Stimulated activated CD8-positive, alpha-beta memory T cell treated with anti-CD3 and anti-CD28 coated beads, Interleukin-12 subunit alpha, Interleukin-12 subunit beta, amount 100 ng/mL, for 24 hours (primary cell): ENCODE results near the gene HS6ST1.

ENCODE experiments used
- DNase-seq: peaks from one replicate; pipeline ENCODE4 v3.0.0-alpha.2; 2020; ENCODE audit errors: extremely low read depth

The HS6ST1 gene

DNA sequence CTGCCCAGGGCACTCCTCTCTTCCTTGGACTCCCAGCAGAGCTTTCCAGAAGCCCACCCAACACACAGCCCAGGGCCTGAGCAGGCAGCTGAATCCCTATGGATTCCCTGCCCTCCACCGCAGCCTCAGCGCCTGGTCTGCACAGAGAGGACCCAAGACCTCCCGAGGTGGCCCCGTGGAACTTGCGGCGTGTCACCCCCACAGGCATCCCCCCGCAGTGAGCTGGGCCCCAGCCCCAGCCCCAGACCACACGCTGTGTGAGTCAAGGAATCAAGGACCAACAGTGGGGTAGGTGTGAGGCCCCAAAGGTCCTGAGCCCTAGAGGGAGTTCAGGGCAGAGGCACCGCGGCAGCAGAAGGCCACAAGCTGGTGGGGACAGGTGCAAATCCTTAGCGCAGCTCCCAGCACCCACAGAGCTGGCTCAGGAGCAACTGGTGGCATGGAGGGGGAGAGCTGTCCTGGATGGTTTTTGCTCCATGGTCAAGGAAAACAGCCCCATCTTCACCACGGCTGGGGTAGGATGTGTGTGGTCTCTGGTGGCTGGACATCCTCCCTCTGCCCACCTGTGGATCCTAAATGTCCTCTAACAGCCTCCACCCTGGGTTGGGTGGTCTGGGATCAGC is 8.5 kb downstream of the HS6ST1 start:
- no peak for DNase-seq

DNA sequence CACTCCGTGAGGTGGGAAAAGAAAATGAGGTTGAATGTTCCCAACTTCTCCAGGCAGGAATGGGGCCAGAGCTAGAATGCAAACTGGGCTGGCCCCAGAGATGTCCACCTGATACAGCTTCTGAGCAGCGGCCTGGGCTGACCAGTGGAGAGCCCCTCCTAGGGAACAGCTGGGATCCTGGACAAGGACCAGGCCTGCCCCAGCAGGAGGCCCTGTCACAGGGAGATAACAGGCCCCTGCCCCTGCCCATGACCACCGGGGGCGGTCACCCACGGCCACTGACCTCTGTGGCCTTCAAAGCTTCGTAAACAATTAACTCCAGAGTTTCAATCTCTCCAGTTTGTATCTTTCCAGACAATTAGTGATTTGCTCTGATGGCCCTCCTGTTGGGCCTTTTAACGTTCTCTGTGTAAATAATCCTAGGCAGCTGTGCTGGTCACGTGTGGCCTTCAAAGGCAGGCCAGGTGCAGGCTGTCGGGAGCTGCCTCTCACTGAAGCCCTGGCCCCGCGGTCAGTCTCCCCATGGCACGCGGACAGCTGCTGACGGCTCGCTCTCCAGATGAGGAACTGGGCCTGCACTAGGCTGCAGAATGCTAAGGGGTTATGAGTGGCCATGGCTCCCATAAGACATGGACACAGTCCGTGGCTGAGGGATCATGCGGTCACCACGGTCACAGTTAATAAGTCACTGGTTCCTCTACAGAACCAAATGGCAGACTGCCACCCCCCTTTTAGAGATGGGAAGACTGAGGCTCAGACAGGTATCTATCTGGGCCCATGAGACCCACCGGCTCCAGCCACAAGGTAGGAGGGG is 9.2 kb downstream of the HS6ST1 start:
- DNase-seq: no peak

DNA sequence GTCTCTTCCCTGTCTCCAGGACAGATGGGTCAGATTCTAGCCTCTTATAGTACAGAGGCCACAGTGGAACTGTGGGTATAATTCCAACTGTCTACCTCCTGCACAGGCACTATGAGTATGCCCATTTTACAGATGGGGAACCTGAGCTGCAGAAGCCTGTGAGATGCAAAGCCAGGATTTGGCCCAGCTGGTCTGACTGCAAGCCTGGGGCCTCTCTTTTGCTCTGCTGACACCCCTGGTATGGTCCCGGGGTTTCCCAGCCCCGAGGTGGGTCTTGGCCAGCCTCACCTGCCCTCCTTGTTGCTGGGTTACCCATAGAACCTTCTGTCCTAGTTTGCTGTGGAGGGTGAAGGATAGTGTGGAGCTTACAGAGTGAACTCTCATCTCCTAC is 9.8 kb downstream of the HS6ST1 start:
- DNase-seq: no peak

DNA sequence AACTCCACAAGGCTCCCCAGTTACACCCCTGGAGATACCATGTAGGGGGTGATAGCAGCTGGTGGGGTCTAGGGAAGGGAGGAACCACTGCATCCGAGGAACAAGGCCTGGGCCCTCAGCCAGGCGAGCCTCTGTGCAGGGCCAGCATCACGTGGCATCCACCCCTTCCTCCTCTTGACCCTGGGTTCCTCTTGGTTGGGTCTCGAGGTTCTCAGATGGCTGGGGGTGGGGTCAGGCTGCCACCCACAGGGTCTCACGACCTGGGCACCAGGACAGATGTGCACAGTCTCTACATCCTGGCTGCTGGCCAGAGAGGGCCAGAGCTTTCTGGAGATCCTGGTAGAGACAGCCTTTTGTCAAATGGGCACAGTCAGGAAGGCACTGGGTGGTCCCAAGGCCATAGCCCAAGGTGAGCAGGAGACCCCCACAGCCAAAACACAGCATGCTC is 10.4 kb downstream of the HS6ST1 start:
- no peak for DNase-seq

DNA sequence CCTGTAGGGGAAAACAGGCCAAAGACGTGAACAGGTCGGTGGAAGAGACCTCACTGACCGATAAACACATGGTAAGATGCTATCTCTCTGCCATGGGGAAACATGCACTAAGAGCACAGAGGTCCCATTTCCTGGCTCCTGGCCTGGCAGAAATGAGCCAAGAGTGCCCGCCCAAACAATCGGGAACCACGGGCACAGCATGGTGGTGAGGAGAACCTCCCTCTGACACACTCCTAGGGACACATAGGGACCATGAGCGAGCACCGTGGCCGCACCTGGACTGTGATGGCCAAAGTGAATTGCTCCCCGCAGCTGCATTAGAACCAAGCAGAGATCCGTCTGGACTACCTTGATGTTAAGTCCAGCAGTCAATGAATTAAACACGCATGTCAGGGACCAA is 11.1 kb downstream of the HS6ST1 start:
- no peak for DNase-seq

DNA sequence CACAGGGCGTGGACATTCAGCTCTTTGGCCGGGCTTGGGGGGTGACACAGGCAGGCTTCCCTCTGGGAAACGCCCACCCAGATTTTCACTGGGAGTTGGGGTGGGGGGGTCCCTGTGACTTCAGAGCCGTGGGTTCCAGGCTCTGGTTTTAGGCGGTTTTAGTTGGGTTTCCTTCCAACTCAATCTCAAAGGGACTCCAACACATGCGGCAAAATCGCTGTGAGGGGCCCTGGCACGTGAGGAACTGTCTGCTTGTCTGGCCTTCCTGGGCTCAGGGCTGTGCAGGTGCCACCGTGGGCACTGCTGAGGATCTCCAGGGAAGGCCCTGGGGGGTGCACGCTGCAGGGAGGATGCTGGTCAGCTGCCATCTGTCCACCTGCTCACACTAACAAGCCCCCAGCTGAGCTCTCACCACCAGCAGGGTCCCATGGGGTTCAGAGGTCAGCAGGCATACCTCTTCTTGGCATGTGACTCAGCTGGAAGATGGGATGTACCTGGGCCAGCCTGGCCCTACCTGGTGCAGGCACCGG is 11.7 kb downstream of the HS6ST1 start:
- no peak for DNase-seq

DNA sequence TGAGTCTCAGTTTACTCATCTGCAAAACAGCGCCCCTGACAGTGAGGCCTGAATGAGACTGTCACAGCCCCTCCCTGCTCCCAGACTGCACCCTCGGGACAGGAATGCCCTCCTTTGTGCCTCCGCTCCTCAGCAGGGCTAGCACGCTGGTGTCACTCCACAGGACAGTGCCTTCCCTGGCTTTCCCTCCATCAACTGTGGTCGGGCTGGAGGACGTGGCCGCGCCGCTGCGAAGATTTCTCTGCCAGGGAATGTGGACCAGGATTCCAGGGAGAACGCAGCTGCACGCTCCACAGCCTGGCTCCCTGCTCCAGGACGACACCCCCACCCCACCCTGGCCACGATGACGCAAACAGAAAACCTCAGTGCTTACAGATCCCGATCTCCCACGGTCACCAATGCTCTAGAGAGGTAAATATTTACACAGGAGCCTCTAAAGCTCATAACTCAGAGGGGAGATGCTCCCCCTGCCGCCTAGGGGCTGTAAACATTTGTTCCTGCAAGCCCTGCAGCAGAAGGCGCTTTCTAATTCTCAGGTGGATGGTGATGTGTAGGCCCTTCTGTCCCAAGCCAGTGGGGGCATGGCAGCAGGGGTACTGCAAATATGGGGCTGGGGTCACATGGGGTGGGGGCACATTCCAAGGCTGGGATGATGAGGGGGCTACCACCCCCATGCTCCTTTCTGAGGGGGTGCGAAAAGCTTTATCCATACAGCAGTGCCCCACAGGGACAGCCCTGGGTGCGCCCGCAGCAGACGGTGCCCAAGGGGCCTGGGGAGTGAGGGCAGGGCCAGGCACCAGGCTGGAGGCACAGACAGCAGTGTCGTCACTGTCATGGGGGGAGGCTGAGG is 12.4 kb downstream of the HS6ST1 start:
- no peak for DNase-seq

DNA sequence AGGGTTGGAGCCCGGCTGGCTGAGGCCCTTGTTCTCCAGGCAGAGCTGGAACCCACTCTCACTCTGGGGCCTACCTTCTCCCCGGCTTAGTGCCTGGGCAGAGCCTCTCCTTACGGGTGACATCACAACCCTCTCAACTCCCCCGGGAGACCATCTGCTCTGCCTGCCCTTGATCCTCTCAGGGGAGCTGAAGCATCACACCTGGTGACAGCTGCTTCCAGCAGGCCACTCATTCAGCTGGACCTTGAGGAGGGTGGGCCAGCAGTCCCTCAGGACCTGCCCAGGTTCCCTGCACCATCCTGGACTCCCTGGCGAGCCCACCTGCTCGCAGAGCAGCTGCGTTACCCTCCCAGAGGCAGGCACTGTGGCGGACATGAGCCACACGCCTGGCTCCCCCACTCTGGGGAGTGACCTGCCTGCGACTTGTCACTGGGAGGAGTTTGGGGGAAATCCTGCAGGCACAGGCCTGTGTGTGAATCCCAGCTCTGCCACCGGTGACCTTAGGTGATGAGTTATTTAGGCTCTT is 13.1 kb downstream of the HS6ST1 start:
- DNase-seq: no peak

DNA sequence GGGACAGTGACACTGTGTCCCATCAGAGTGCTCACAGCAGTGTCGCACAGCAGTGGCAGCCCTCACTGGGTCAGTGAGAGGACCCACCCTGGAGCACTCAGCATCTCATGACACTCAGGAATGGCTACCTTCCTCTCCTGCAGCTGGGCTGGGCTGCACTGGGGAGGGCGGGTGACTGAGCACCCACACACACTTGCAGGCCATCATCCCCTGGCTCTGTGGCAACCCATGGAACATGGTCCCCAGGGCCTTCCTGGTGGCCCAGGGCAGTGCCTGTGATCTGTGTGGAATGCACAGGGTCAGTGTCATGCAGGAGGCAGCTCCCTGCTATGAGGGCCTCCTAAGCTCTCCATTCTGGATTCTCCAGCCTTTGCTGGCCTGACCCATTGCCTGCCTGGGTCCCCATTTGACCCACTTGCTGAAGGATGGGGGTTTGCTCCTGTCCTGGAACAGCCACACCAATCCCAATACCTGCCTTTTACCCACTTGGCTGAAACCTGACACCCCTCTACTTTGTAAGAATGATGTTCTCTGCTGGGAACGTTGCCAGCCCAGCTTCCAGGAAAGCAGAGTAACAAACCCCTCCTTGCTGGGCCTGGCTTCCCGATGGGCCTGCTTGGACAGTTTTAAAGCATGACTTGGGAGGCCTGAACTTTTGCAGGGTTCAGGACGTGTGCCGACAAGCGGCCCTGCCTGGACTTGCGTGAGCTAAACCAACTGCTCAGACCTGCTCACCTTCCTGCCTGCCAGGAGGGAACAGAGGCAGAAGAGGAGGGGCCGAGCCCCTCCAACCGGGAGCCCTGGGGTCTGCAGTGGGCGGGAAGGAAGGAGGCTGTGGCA is 13.7 kb downstream of the HS6ST1 start:
- no peak for DNase-seq

DNA sequence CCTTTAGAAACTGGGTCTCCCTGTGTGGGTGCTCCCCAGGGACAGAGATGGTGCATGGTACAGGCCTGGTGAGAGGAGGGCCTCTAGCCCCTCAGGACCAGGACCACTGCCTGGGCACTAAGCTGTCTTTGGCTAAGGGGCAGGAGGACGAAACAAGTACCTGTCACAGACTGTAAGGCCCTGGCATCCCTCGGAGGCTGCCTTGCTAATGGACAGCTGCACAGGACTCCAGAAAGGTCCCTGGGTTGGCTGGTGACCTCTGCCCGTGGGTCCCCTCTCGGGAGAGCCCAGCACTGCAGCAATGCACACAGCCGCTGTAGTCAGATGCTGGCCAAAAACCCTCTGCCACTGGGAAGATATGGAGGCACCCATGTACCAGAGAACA is 14.3 kb downstream of the HS6ST1 start:
- no peak for DNase-seq

DNA sequence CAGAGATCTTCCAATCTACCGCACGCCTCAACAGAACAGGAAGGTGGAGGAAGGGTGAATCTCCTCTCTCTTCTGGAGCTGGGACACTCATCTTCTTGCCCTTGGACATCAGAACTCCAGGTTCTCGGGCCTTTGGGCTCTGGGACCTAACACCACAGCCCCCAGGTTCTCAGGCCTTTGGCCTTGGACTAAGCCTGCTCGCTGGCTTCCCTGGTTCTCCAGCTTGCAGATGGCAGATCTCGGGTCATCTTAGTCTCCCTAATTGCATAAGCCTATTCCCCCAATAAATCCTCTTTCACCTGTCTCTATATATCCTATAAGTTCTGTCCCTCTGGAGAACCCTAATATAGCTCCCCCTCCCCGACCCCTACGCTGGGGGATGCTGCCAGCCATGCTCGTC is 14.8 kb downstream of the HS6ST1 start:
- DNase-seq: no peak

DNA sequence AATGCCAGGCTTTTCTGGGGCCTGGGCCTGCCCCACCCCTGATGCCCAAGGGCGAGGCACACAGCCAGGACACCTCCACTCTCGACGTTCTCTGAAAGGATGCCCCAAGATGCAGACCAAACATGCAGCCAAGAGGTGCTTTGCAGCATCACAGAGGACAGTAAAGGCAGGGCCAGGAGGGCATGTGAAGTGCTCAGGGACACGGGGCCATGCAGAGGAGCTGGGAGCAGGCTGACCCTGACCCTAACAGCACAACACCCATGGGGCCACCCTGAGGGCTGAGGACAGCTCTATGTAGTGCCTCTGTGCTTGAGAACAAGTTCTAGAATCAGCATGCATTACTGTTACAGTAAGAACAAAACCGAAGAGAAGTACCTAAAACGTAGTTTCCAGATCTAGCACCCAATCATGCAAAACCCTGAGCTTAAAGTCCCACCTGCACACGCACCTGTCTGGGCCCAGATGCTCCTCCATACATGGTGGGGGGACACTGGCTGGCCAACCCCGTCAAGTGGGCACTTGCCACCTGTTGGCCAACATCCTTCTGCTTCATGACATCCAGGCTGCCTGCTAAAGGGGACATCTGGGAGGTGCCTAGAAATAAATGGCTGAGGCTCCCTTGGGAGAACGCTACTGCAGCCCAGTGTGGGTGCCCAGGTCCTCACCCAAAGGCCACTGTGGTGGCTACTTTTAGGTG is 15.4 kb downstream of the HS6ST1 start:
- no peak for DNase-seq

DNA sequence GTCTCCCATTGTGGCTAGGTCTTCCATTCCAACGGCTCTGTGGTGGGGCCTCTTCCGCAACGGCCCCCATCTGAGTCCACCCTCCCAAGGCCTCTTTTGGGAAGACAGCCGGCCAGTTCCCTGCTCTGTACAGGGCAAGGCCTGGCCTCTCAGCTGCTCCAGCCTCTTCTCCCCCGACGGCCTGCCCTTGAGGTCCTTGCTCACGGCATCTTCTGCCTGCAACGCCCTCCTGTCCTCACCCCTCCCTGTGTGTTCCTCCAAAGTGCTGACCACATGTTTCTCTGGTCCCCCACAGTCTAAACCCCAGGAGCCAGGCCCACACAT is 16.0 kb downstream of the HS6ST1 start:
- no peak for DNase-seq

DNA sequence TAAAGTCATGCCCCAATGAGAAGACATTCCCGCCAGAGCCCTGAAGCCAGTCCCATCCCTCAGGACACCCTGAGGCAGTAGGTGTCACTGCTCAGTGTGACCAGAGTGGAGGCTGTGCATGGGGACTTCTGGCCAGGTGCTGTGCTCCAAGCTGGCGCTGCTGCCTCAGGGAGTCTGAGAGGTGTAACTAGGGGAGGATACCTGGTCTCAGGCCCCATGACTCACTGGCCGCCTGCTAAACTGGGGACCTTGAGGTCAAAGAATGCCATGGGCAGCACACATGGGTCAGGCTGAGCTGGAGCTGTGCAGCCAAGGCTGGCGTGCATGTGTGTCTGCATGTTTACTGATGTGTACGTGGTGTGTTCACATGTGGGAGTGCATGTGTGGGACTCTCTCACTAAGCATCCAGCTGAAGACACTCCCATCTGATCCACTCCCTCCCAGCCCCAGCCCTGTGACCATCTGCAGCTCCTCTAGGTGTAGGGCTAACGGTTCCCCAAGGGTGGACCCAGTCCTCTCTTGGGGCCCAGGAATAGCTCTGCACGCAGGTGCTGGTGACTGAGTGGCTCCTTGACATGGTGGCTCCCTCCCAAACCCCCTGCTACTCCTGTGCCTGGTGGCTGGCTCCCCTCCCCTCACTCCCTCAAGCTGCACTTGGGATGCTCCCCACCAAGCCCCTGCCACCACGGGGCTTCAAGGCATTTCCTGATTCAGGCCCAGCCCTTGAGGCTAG is 16.5 kb downstream of the HS6ST1 start:
- DNase-seq: no peak

DNA sequence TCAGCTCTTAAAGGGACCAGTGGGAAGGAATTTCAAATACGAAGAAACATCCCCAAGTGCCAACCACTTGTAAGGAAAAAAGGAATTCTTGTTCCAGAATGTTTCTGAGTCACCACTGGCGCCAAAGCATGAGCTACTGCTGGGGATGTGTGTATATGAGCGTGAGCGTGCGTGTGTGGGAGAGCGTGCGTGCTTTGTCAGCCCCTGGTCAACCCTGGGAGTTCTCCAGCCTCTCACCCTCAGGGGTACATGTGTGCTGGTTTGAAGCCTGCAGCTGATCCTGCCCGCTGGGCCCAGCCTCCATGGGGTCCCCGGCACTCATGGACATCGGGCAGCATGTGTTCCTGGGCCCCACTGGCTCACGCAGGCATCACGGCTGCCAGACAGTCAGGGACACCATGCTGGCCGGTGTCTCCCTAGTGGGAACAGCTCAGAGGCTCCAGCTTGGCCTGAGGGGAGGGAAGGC is 17.1 kb downstream of the HS6ST1 start:
- no peak for DNase-seq

DNA sequence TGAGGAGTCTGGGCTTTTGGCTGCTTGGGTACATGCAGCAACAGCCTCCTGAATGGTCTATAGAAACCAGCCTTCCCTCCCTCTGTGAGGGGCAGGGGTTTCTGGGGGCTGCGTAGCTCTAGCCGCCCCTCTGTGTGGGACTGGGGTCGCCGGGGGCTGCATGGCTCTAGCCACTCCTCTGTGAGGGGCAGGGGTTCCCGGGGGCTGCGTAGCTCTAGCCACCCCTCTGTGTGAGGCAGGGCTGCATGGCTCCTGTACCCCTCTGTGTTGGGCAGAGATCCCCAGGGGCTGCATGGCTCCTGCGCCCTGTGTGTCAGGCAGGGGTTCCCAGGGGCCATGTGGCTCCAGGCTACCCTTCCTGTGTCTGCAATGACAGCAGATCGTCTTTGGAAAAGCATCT is 17.6 kb downstream of the HS6ST1 start:
- no peak for DNase-seq

DNA sequence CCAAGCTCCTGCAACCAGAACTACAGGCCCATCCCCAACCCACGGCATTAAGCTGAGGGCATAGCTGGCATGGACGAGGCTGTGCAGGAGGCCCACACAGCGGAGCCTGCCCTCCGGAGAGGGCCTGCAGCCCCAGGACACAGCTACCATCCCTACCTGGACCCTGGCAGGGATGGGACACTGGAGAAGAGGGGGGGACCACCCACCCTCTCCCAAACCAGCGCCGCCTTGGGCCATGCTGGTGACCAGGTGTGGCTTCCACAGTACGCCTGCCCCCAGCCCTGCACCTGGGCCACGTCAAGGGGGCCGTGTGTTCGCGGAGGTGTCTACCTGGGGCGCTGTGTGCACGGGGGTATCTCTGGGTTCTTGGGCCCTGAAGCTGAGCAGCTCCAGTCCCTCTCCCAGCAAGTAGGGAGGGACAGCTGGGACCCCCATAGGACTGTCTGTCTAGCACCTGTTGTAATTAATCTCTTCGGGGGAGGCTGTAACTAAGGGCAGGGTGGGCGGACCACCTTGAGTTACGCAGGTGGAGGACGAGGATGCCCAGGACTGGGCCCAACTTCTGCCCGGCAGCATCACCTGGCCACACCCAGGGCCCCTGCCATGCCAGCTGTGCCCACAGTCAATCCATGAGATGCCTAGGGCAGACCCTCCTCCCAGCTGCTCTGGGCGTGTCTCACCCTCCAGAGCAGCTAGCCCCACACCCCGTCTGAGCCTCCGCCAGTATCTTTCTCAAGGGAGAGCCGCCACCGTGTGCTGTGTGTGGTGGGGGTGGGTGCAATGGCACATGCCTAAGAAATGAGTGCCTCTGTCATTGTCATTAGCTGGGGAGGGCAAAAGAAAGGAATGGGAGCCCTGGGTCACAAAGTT is 18.3 kb downstream of the HS6ST1 start:
- no peak for DNase-seq

DNA sequence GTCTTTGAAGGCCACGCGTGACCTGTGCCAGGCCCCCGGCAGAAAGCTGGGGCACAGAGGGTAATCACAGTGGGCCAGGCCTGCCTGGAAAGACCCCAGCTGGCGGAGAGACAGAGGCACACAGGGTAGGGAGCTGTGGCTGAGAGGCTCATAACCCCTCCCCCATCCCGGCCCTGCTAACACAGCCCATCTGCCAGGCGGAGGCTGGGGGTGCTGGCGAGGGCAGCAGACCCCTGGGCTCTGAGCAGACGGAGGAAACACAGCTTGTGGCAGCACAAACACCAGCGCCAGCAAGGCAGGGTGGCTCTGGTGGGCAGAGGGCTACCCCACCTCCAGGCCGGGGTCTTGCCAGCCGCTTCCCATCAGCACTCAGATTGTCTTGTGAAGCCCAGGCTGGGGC is 19.0 kb downstream of the HS6ST1 start:
- DNase-seq: no peak
